K562 (cell line): ENCODE results near the gene TRIO. TPM values are rescaled to one million over a fixed set of nuclear protein-coding genes. Genes with fewer than 3 reads are reported as not detected.

ENCODE experiments used
- ATAC-seq: fragments of 200-7000 bp; cut with Tn5 transposase; 3 replicates; pipeline ENCODE4 v1.9.1; 2020; ENCODE audit warnings: moderate library complexity
- BruUV-seq: library from RNA; stranded (reverse); fragments of 400-500 nt; replicated peaks from 2 replicates; lab custom pipeline; 2021; lab: Mats Ljungman, UMichigan
- CTCF ChIA-PET: fragments of 300-600 bp; formaldehyde crosslinking; extraction: SDS; loops from one replicate; lab custom pipeline; 2021; ENCODE audit warnings: low intra/inter-chr PET ratio; lab: Yijun Ruan, JAX
- POLR2A ChIA-PET: fragments of 300-600, 350-650 bp; sonication (Branson Sonifier 250); formaldehyde crosslinking; extraction: SDS; loops from one replicate; lab custom pipeline; 2021; ENCODE audit warnings: antibody characterized with exemption, inconsistent platforms; lab: Yijun Ruan, JAX
- DNase-seq, 4 experiments: peaks; one replicate each; pipeline versions ENCODE4 v3.0.0 to v3.0.0-alpha.2; 2011 to 2018; ENCODE audit warnings: low spot score in 3 of 4, mixed read lengths in 3 of 4; ENCODE audit errors: extremely low read depth in 1 of 4
- FAIRE-seq: peaks from 2 replicates; lab custom pipeline; 2011; peaks lifted over from hg19 to GRCh38; lab: Jason Lieb, UNC
- H2AFZ ChIP-seq: 2 replicates; pipeline ENCODE4 v1.6.0; 2011; ENCODE audit warnings: low read depth, low read length, control low read depth, inconsistent platforms
- H3K27ac ChIP-seq: fragments of 200-600 bp; 3 replicates; pipeline ENCODE4 v1.8.0; 2011; ENCODE audit warnings: low read depth, mild to moderate bottlenecking, control low read depth, inconsistent platforms, low read length, moderate library complexity, mixed read lengths; ENCODE audit errors: extremely low read depth
- H3K27me3 ChIP-seq, 2 experiments: fragments of 300-600 bp in 1 of 2; 2 replicates in 1 of 2; 3 replicates in 1 of 2; pipeline versions ENCODE4 v1.6.0 to v1.8.0; 2011; ENCODE audit warnings: inconsistent platforms in 2 of 2, low read length in 2 of 2, mild to moderate bottlenecking in 1 of 2, mixed read lengths in 1 of 2, moderate library complexity in 1 of 2; ENCODE audit not compliant: control insufficient read depth in 2 of 2, insufficient read depth in 2 of 2
- H3K36me3 ChIP-seq: fragments of 300-600 bp; 3 replicates; pipeline ENCODE4 v1.8.0; 2011; ENCODE audit warnings: mild to moderate bottlenecking, low read length, inconsistent platforms; ENCODE audit not compliant: control insufficient read depth, insufficient read depth
- H3K4me1 ChIP-seq, 2 experiments: fragments of 200-600 bp in 1 of 2; replicated peaks in 1 of 2; 2 replicates in 1 of 2; 3 replicates in 1 of 2; pipeline versions ENCODE4 v1.5.1 to v1.8.0; 2011; ENCODE audit warnings: inconsistent platforms in 2 of 2, low read length in 2 of 2, mild to moderate bottlenecking in 1 of 2, mixed read lengths in 1 of 2, moderate library complexity in 1 of 2; ENCODE audit not compliant: control insufficient read depth in 2 of 2, insufficient read depth in 2 of 2
- H3K4me2 ChIP-seq: 2 replicates; pipeline ENCODE4 v1.6.1; 2011; ENCODE audit warnings: low read length, control low read depth, inconsistent platforms, mixed read lengths; ENCODE audit not compliant: insufficient read depth
- H3K4me3 ChIP-seq: fragments of 200-600 bp; sonication (generic), shearing (Covaris generic); 2 replicates; pipeline ENCODE4 v1.5.1; 2016; ENCODE audit warnings: control low read depth, inconsistent platforms
- H3K79me2 ChIP-seq: fragments of 200-600 bp; 3 replicates; pipeline ENCODE4 v1.8.0; 2011; ENCODE audit warnings: low read length, inconsistent platforms; ENCODE audit not compliant: control insufficient read depth, insufficient read depth
- H3K9ac ChIP-seq, 2 experiments: 2 replicates each; pipeline versions ENCODE4 v1.6.0 to v1.6.1; 2011; ENCODE audit warnings: low read depth in 2 of 2, low read length in 2 of 2, control low read depth in 1 of 2, inconsistent platforms in 1 of 2, mild to moderate bottlenecking in 1 of 2, mixed read lengths in 1 of 2; ENCODE audit not compliant: insufficient read depth in 1 of 2
- H3K9me1 ChIP-seq: one replicate; pipeline ENCODE4 v1.6.0; 2011; ENCODE audit warnings: inconsistent platforms, mild to moderate bottlenecking, low read length, moderate library complexity; ENCODE audit not compliant: control insufficient read depth, insufficient read depth
- H3K9me3 ChIP-seq: replicated peaks from 2 replicates; pipeline ENCODE4 v1.5.1; 2011; ENCODE audit warnings: low read depth, low read length, inconsistent platforms; ENCODE audit not compliant: control insufficient read depth, insufficient read depth
- H4K20me1 ChIP-seq: replicated peaks from 2 replicates; pipeline ENCODE4 v1.6.1; 2011; ENCODE audit warnings: low read length, inconsistent platforms, mixed read lengths; ENCODE audit not compliant: control insufficient read depth, insufficient read depth
- WGBS: fragments of 100-300 bp; shearing (Covaris generic); methylation state at CpG from one replicate; pipeline ENCODE4 v1.1.6; 2016; ENCODE audit warnings: low coverage, mixed read lengths; ENCODE audit not compliant: insufficient coverage; ENCODE audit errors: missing lambda C conversion rate; 5-methylcytosine and 5-hydroxymethylcytosine counted together
- in situ Hi-C: fragments of 300-500 bp; cut with MboI; formaldehyde crosslinking; loops from 4 replicates; pipeline ENCODE4 v1.15.0; 2018; ENCODE audit warnings: inconsistent platforms, mixed read lengths
- intact Hi-C: fragments of 100-400 bp; cut with micrococcal nuclease; formaldehyde crosslinking; loops from 2 replicates; pipeline ENCODE4 v1.14.2; 2022
- polyA plus RNA-seq, 8 experiments: library from polyadenylated mRNA; depleted of rRNA in 4 of 8; stranded (reverse) in 5 of 8; unstranded in 3 of 8; fragments of >200 nt; fragmentation: Nextera tagmentation in 2 of 8; fragmentation: Illumina TruSeq in 1 of 8; extraction: Ambion mirVana in 2 of 8; extraction: Trizol in 1 of 8; gene quantifications; 2 replicates each; pipeline versions ENCODE4 v1.2.1 to v1.2.3, GENCODE V29; 2011 to 2014; ENCODE audit warnings: inconsistent platforms in 1 of 8, missing spikeins in 1 of 8
- total RNA-seq, 7 experiments: library from RNA; depleted of rRNA in 6 of 7; stranded (reverse); fragments of >200 nt in 6 of 7; fragmentation: Illumina TruSeq in 2 of 7; extraction: Trizol in 2 of 7; gene quantifications; 2 replicates each; pipeline versions ENCODE4 v1.2.1 to v1.2.3, GENCODE V29; 2011 to 2021; ENCODE audit warnings: low replicate concordance in 1 of 7
- TF ChIP-seq, protein P1 (sequence below): fragments of 450-650 bp; formaldehyde crosslinking; conservative IDR thresholded peaks from 2 replicates; pipeline ENCODE4 v1.4.0; 2022; ENCODE audit warnings: mild to moderate bottlenecking, missing genetic modification characterization

The TRIO gene
- total and polyA plus RNA-seq, 9 of the 15 experiments (the other 6 are each of a cell fraction or from before 2014, with no cell fraction given): 0.24 to 5.0 (median 1.1) TPM

DNA sequence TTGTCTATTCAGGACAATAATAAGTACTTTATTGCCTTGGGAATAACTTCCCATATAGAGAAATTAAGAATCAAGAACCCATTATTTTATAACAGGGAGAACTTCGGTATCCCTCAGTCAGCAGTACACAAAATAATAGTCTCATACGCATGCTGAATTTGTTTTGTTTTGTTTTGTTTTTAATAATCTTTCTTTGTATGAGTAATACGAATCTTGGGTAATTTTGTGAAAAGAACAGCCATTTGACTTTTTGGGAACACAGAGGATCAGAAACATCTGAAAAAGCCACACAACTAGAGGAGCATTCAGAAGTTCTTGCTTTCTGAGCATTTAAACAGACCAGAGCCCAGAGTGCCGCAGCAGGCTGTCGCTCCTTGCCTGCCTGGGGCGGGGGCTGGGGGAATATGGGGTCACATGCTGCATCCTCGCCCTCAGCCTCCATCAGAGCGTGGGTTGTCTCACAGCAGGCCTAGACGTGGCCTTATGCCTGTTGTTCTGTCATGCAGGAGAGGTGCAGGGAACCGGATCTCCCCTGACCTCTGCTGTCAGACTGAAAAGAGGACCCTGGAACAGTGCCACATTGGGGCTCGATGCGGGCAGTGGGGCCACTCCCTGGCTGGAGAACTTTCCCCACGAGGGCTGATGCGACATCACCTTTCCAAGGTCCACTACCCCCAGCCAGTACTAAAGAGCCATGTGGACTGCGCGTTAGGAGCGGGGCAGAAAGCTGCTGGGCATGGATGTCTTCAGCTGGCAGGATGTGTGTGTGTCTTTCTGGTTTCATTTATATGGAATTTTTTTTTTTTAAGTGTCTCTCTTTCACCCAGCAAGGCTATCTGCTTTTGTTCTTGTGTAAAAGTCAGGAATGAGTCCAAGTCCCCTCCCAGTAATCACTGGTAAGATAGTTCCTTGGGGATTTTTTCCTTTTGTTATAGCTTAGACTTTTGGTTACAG is 305.1 kb downstream of the TRIO start:
- CTCF ChIA-PET: no interaction called here
- Histone ChIP-seq H3K27me3 (peaks cover 22 to 31% of the 10 kb centered on the region in 2 experiments), H2AFZ (no peak overlapping the region), H3K9ac (no peak overlapping the region), H3K4me3 (no peak overlapping the region), H3K79me2 (no peaks in the 10 kb centered on the region), H3K27ac (no peak overlapping the region), H4K20me1 (no peaks in the 10 kb centered on the region), H3K36me3 (no peaks in the 10 kb centered on the region), H3K9me3 (no peaks in the 10 kb centered on the region), H3K9me1 (no peaks in the 10 kb centered on the region), H3K4me1 (no peaks in the 10 kb centered on the region; a peak in 2 of 5 replicates), H3K4me2 (no peak overlapping the region)
- BruUV-seq: no TSS peak
- TF ChIP-seq, protein P1, sequence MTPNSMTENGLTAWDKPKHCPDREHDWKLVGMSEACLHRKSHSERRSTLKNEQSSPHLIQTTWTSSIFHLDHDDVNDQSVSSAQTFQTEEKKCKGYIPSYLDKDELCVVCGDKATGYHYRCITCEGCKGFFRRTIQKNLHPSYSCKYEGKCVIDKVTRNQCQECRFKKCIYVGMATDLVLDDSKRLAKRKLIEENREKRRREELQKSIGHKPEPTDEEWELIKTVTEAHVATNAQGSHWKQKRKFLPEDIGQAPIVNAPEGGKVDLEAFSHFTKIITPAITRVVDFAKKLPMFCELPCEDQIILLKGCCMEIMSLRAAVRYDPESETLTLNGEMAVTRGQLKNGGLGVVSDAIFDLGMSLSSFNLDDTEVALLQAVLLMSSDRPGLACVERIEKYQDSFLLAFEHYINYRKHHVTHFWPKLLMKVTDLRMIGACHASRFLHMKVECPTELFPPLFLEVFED (CRISPR knock-in tag): no peak
- intact Hi-C loops (no loop called here), in situ Hi-C loops (no loop called here)
- ATAC-seq (no peak), DNase-seq (no peak), FAIRE-seq (no peak)
- POLR2A ChIA-PET: interaction anchor here (1.0 kb wide), 1 partner anchor 15 kb away, joined by 3 read pairs; no protein-coding TSS in a partner anchor
- 6% methylated on average over 17 of the region's 17 CpGs for WGBS
